ENCODE measurements around the gene ZDHHC7.
"Not testable (repeated sequence)": the region's sequence is repeated elsewhere in the genome, so short reads cannot be mapped to it uniquely, and the experiment has no call there.

Gene ZDHHC7

GRCh38 chr16:84942786-84943185, 68.5 kb downstream of the ZDHHC7 start:
- no peak for DNase-seq
- H3K4me3 ChIP-seq (ENCODE audit: low read depth, low read length): no peak overlapping the region
- no peaks in the 10 kb centered on the region for H3K36me3 ChIP-seq
- H3K27me3 ChIP-seq: no peaks in the 10 kb centered on the region
- H3K4me1 ChIP-seq: no peaks in the 10 kb centered on the region
- no peak for TF ChIP-seq CTCF (IDR thresholded peaks at IDR 0.05; ENCODE audit: low read depth, low read length)
- no peaks in the 10 kb centered on the region for H3K9me3 ChIP-seq

GRCh38 chr16:84941921-84942320, 69.4 kb downstream of the ZDHHC7 start:
- no peak overlapping the region for H3K4me3 ChIP-seq (ENCODE audit: low read depth, low read length)
- no peaks in the 10 kb centered on the region for H3K9me3 ChIP-seq
- DNase-seq: no peak
- no peaks in the 10 kb centered on the region for H3K4me1 ChIP-seq
- H3K36me3 ChIP-seq: no peaks in the 10 kb centered on the region
- TF ChIP-seq CTCF (IDR thresholded peaks at IDR 0.05; ENCODE audit: low read depth, low read length): no peak
- no peaks in the 10 kb centered on the region for H3K27me3 ChIP-seq

GRCh38 chr16:84940670-84941551, 70.4 kb downstream of the ZDHHC7 start:
- TF ChIP-seq CTCF (IDR thresholded peaks at IDR 0.05; ENCODE audit: low read depth, low read length): no peak
- Histone ChIP-seq H3K36me3 (no peaks in the 10 kb centered on the region), H3K4me1 (no peaks in the 10 kb centered on the region), H3K4me3 (ENCODE audit: low read depth, low read length) (no peak overlapping the region), H3K27me3 (no peaks in the 10 kb centered on the region), H3K9me3 (no peaks in the 10 kb centered on the region)
- no peak for DNase-seq

GRCh38 chr16:84938616-84939015, 72.7 kb downstream of the ZDHHC7 start:
- H3K4me3 ChIP-seq (ENCODE audit: low read depth, low read length); H3K4me1 ChIP-seq; H3K9me3 ChIP-seq; H3K36me3 ChIP-seq; H3K27me3 ChIP-seq; DNase-seq: not testable (repeated sequence)

- H3K4me1 ChIP-seq: no peaks in the 10 kb centered on the region
- H3K36me3 ChIP-seq: no peaks in the 10 kb centered on the region
- no peak overlapping the region for H3K4me3 ChIP-seq (ENCODE audit: low read depth, low read length)
- H3K27me3 ChIP-seq: no peaks in the 10 kb centered on the region
- no peak for TF ChIP-seq CTCF (IDR thresholded peaks at IDR 0.05; ENCODE audit: low read depth, low read length)
- H3K9me3 ChIP-seq: no peaks in the 10 kb centered on the region
- no peak for DNase-seq
Measured at GRCh38 chr16:84937196-84938005, 73.9 kb downstream of the ZDHHC7 start.

GRCh38 chr16:84933774-84934631, 77.3 kb downstream of the ZDHHC7 start:
- no peaks in the 10 kb centered on the region for H3K27me3 ChIP-seq
- H3K4me3 ChIP-seq (ENCODE audit: low read depth, low read length): no peak overlapping the region
- no peaks in the 10 kb centered on the region for H3K36me3 ChIP-seq
- no peaks in the 10 kb centered on the region for H3K9me3 ChIP-seq
- no peak for DNase-seq
- TF ChIP-seq CTCF (IDR thresholded peaks at IDR 0.05; ENCODE audit: low read depth, low read length): no peak
- no peaks in the 10 kb centered on the region for H3K4me1 ChIP-seq

All from BE2C (cell line).